ENCODE results near the gene PLCB1. TPM values are rescaled to one million over a fixed set of nuclear protein-coding genes. Genes with fewer than 3 reads are reported as not detected.

PLCB1 gene
- total and polyA plus RNA-seq, 2 donors (not counting 3 experiments of a cell fraction or from before 2014, with no cell fraction given), result 10.2 to 53.4 TPM

GRCh38 chr20:8476021-8476420 lies 344.0 kb downstream of the PLCB1 start:
- Histone ChIP-seq H3K9me3 (replicated peaks; ENCODE audit: control insufficient read depth, insufficient read depth, low read length) (no peaks in the 10 kb centered on the region), H3K4me1 (ENCODE audit: control insufficient read depth, extremely low read depth, insufficient read depth, low read length) (no peaks in the 10 kb centered on the region), H3K27ac (ENCODE audit: insufficient read depth, low read depth, low read length) (no peak overlapping the region), H3K79me2 (ENCODE audit: control insufficient read depth, insufficient read depth, low read length) (no peaks in the 10 kb centered on the region), H3K36me3 (ENCODE audit: control insufficient read depth in 2 of 2, extremely low read depth in 1 of 2, insufficient read depth in 2 of 2, low read length in 2 of 2) (no peaks in the 10 kb centered on the region), H4K20me1 (replicated peaks; ENCODE audit: control insufficient read depth, extremely low read depth, insufficient read depth, low read length) (no peaks in the 10 kb centered on the region), H2AFZ (ENCODE audit: low read depth, low read length) (no peak overlapping the region), H3K4me3 (replicated peaks in 1 of 3; ENCODE audit: insufficient read depth in 1 of 3, low read depth in 1 of 3, low read length in 3 of 3) (no peak overlapping the region), H3K9me1 (replicated peaks; ENCODE audit: control insufficient read depth, extremely low read depth, insufficient read depth, low read length) (no peaks in the 10 kb centered on the region), H3K9ac (replicated peaks; ENCODE audit: extremely low read depth, insufficient read depth, low read length) (no peak overlapping the region), H3K4me2 (ENCODE audit: insufficient read depth, low read length) (no peak overlapping the region), H3K27me3 (ENCODE audit: control insufficient read depth in 2 of 2, insufficient read depth in 2 of 2, low read length in 2 of 2) (no peaks in the 10 kb centered on the region)
- BruUV-seq (replicated peaks), result no TSS peak
- DNase-seq (ENCODE audit: low read depth, low spot score) (no peak), FAIRE-seq (no peak)
- dilution Hi-C loops (cut with MboI; ENCODE audit: extremely low pct_ligation_motif_present, low sequenced_read_pairs) (no loop called here), intact Hi-C loops (cut with micrococcal nuclease) (no loop called here)
- TF ChIP-seq POLR2A (IDR thresholded peaks at IDR 0.05; ENCODE audit: low read depth, low read length) (no peak), MYC (IDR thresholded peaks at IDR 0.05; ENCODE audit: low read depth, low read length) (no peak), CTCF (IDR thresholded peaks at IDR 0.05; ENCODE audit: extremely low read depth in 1 of 2, insufficient read depth in 1 of 2, low read depth in 1 of 2, low read length in 2 of 2) (no peak), POLR2AphosphoS5 (IDR thresholded peaks at IDR 0.05; ENCODE audit: insufficient read depth, low read depth, low read length) (no peak), JUN (IDR thresholded peaks at IDR 0.05; ENCODE audit: borderline replicate concordance, insufficient read depth, insufficient read length, low read depth) (no peak), EZH2 (IDR thresholded peaks at IDR 0.05; ENCODE audit: borderline replicate concordance, low read depth, low read length, severe bottlenecking) (no peak), FOS (IDR thresholded peaks at IDR 0.05; ENCODE audit: borderline replicate concordance, insufficient read depth, low read length) (no peak), GATA2 (IDR thresholded peaks at IDR 0.05; ENCODE audit: insufficient read depth, insufficient read length, low read depth, low read length) (no peak)
- TF ChIP-seq, protein P1, sequence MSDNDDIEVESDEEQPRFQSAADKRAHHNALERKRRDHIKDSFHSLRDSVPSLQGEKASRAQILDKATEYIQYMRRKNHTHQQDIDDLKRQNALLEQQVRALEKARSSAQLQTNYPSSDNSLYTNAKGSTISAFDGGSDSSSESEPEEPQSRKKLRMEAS (IDR thresholded peaks at IDR 0.05; ENCODE audit: insufficient read depth, insufficient read length), result no peak
- ChIA-PET POLR2A (no interaction called here), CTCF (interaction anchor here (0.7 kb wide), 1 partner anchor 246 kb away, joined by 4 read pairs; no protein-coding TSS in a partner anchor)
